Melanocyte of skin (primary cell): ENCODE results near the gene BTBD10. TPM values are rescaled to one million over a fixed set of nuclear protein-coding genes. Genes with fewer than 3 reads are reported as not detected.

Experiments
- total RNA-seq, 2 donors: library from RNA; depleted of rRNA; stranded (reverse); fragments of >200 nt; gene quantifications; 2 replicates each; pipeline ENCODE4 v1.2.3, GENCODE V29; 2012

Gene BTBD10
- 10 to 100 TPM; 32.7 to 33.0 TPM for total RNA-seq

GRCh38 chr11:13462901-13463778 lies at the start of gene BTBD10:
Gene BTBD10 (minus strand): TSS chr11:13463222. CDS start chr11:13445124, 18,098 bp downstream.

DNA sequence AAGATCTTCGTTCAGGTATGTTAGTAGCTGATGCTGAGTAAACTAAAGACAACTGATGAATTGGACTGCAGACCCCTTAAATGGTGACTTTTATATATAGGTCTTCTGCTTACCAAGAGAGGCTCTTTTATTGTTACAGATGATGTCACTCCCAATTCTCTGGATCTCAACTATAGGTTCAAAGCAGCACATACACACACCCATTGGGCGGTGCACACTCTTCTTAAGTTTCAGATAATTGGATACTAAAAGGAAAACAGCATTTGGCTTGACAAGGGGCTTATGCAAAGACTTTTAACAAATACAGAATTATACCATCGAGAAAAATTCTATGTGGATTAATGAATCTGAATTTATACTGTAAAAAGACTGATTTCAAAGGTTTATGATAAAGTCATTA lies 32.9 kb upstream of the BTBD10 start, which contains the start of gene PTH:
TSS of gene PTH (minus strand) at position 69 of the 400 bp plus-strand sequence. CDS start 3,142 bp downstream, outside the sequence.

Other genes starting within 250 kb of the BTBD10 start
- 10 to 100 TPM in 1 of 2 donors, 1 to 10 TPM in 1; 9.0 to 13.4 TPM for gene BMAL1, start 185.4 kb downstream of the BTBD10 start, total RNA-seq
- gene PTH, start 32.8 kb upstream of the BTBD10 start, total RNA-seq = not detected
- gene FAR1, start 205.4 kb upstream of the BTBD10 start, total RNA-seq = 10 to 100 TPM; 44.7 to 54.3 TPM